Measurements from ENCODE around the gene JAKMIP1. TPM values are rescaled to one million over a fixed set of nuclear protein-coding genes. Genes with fewer than 3 reads are reported as not detected.

The JAKMIP1 gene
- total RNA-seq, 1 donor from 2014 or later = 28.9 TPM

DNA sequence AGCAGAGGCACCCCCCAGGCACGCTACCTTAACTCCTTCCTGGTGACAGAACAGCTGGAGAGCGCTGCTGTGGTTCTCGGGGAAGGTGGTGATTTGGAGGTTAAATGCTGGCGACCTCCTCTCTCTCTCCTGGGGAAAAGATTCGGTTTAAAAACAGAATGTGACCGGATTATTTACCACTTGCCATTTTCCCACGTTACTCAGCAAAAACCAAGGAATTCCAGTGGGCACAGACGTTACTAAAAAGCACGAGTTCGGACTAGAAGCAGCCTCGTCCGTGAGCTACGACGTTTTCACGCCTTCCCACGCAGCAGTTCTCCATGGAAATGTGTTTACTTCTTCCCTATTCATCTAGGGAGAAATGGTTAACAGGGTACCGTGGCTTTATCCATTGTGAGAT is 149.8 kb downstream of the JAKMIP1 start:
- no peak for FAIRE-seq
- no peak for DNase-seq (ENCODE audit: low spot score in 2 of 2)

DNA sequence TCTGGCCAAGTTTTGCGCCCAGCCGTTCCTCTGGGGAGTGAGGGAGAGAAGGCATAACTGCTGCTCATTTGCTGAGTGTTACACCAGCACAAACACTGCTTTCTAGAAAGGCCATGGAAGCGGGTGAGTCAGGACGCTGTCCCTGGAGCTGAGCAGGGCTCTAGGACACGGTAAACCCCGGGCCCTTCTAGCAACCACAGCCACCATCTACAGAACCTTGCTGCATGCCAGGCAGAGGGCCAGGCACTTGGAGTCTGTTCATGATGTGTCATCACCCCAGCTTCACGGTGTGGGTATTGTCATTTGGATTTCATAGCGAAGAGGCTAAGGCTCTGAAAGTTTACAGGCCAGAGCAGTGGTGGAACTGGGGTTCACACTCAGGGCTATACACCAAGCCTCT is 150.4 kb downstream of the JAKMIP1 start:
- FAIRE-seq = no peak
- DNase-seq (ENCODE audit: low spot score in 2 of 2) = no peak

DNA sequence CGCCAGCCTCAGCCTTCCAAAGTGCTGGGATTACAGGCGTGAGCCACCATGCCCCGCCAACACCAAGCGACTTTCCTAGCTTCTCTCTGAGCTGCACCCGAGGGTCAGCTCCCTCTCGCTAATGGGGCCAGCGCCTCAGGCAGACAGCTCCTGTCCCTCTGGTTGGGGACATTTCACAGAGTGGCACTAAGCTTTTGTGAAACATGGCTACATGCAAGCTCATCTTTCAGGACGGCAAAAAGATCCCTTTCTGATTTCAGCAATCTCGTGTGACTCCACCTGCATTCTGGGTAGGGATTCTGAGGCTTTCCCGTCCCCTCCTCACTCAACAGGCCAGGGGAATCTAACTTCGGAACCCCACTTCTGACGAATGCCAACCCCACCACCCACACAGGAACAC is 151.1 kb downstream of the JAKMIP1 start:
- DNase-seq (ENCODE audit: low spot score in 2 of 2) (no peak), FAIRE-seq (no peak)

DNA sequence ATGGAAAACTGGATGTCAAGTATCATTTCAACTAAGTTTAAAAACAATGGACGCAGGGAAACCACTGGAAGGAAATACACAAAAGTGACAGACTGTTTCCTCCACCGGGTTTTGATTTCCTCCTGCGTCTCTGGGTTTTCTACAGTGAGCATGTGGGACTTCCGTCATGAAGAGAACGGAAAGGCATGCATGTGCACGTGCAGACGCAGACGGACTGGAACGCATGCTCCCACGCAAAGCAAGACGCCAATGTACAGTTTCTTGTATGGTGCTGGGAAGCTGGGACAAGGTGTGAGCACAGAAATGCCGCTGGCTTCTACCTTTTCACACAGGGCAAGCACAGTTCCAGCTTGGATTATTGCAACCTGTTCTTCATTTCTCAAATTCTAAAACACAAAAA is 151.8 kb downstream of the JAKMIP1 start:
- DNase-seq (ENCODE audit: low spot score in 2 of 2) (no peak), FAIRE-seq (no peak)

DNA sequence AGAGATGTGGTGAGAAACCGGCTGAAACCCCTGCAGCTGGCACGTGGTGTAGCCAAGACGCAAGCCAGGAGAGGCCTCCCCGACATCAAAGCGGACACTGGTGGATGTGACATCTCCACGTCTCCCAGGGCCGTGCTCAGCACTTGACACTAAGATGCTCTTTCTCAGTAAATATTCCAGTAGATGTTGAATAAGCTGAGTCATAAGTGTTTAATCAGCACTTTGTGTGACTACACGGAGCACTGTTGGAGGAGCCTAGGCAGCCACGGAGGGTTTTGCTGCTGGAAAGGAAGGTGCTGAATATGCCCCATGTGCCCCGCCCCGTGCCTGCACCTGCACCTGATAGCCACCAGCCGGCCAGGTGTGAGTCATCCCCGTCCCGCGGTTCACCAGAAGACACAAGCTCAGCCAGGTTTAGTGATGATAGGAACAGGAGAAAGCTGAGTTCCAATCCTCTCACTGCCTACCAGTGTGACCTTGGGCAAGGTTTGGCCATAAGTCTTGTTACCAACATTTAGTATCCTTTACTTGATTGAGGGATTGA is 153.1 kb downstream of the JAKMIP1 start:
- FAIRE-seq = no peak
- no peak for DNase-seq (ENCODE audit: low spot score in 2 of 2)

DNA sequence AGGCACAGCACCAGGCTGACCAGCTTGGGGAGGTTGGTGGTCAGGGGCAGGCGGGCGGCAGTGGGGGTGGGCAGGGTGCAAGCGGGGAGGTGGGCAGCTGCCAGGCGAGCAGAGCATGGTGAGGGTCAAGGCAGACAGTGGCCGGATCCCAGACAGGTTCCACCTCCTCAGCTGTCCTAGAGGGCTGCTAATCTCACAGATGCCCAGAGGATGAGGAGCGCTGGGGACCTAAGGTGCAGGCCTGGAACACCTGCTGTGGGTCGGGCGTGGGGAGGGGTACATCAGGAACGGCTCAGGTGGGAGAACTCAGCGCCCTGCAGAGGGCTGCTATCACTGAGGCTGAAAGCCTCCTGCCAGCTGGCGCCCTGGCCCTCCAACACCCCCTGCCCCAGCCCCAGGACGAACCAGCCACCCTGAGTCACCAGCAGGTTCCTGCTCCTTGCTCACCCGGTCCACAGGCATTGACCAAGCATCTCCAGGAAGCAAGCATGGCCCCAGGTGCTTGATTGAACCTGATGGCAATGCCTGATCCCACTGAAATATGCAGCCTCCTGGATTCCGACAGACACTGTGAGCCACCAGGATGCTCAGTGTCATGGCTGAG is 153.7 kb downstream of the JAKMIP1 start:
- FAIRE-seq = no peak

DNA sequence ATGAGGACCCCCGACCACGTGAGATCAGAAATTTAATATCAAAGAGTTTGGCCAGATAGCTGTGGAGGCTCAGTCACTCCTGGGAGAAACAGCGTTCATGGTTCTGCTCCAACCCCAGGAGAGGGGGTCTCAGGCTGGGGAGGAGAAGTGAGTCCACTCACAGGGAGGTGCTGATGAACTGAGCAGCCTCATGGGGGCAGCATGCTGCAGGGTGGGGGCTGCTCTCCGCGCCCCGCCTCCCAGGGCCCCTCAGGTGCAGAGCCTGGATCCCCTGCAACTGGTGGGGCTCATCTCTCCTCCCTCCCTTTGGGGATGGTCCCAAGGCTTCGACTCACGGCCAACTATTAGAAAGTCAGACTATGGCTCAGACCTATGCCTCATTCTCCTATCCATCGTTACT is 155.5 kb downstream of the JAKMIP1 start:
- DNase-seq (ENCODE audit: low spot score in 2 of 2) (no peak), FAIRE-seq (no peak)

More for the DNA sequence above, 153.7 kb downstream of the JAKMIP1 start:
- no peak for DNase-seq (ENCODE audit: low spot score in 2 of 2)

DNA sequence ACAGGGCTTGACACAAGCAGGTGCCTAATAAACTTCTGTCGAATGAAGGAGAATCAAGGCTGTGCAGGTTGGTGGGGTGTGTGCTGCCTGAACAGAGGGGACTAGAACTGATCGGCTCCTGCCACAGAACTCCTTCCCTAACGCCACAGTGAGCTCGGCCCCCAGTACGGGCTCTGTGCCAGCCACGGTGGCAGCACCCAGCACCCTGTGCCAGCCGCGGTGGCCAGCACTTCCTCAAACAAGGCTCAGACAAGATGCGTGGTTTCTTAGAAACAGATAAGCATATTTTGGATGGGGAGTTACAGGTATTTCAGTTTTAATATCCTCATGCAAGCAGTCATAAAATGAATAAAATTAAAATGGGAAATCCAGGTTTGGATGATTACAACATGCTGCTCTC is 156.1 kb downstream of the JAKMIP1 start:
- FAIRE-seq (no peak), DNase-seq (ENCODE audit: low spot score in 2 of 2) (no peak)

DNA sequence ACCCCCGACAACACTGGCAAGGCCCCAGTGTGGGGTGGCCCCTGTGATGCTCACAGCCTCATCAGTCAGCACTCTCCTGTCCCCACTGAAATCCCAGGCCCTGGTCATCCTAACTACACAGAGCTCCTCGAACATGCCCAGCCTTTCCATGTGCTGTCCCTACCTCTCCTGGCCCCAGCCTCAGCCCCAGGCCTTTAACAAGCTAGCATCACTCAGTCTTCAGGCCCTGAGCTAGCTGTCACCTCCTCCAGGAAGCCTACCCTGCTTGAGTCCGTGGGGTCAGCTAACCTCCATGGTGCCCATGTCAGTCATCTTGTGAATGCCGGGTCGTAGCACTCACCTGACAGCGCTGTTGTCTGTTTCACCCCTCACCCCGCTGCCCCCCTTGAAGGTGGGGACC is 156.5 kb downstream of the JAKMIP1 start:
- FAIRE-seq = no peak
- no peak for DNase-seq (ENCODE audit: low spot score in 2 of 2)

DNA sequence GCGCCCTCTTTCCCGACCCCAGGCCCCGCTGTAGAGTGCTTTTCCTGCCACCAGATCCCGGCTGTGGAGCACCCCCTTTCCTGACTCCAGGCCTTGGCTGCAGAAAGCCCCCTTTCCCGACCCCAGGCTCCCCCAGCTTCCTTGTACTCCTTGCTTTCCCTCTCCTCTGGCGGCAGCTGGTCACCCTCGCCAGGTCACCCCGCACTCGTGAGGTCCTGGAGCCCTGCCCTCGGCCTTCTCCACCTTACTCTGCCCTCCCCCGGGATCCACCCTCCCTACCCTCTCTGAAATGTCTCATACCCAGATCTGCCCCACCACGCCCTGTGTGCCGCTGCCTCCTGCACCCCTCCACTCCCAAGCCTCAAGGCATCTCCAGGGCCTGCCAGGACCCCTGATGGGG is 157.2 kb downstream of the JAKMIP1 start:
- no peak for FAIRE-seq
- DNase-seq (ENCODE audit: low spot score in 2 of 2) = no peak

DNA sequence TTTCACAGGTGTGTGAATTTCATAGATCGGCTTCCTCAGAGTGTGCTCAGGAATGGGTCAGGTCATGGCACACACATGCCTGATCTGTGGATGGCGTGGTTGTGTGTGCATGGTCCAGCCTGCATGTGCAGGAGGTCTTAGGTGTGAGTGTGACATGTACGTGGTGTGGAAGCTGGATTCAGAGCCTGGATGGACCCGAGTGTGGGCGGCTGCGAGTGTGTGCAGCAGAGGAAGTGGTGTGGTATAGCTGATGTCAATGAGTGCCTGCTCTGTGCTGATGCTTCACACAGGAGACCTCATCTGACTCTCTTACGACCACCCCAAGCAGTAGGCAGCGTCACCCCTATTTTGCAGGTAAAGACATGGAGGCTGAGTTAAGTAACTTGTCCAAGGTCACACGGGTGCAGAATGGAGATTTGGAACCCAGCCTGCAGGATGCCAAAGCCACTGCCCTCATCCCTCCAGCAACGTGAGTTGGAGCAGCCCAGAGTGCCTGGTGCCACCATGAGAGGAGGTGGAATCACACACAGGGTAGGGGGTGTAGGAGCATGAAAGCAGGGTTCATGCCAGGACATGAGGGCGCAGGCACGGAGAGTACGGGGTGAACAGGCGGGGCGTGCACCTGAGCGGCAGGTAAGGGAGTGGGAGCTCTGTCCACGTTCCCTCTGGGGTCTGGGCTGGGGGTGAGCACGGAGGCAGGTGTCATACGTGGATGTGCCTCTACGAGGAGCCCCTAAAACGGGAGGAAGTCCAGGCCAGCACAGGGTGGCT is 157.9 kb downstream of the JAKMIP1 start:
- FAIRE-seq = no peak

DNA sequence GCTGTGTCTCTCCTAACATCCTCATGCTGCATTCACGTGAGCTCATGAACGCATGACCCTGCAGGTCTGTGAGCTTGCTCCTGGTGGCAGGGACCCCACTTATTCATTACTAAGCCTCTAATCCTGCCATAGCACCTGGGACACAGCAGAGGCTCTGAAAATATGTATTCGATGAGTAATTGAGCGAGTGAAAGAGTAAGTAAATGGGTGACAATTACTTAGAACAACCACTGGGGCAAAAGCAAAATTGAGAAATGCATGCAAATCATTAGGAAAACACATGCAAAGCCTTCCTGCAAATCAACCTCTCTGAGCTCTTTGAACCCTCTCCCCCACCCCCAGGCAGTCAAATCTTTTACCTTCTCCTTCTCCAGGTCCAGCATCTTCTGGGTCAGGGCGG is 158.5 kb downstream of the JAKMIP1 start:
- FAIRE-seq = no peak
- DNase-seq (ENCODE audit: low spot score in 2 of 2) = no peak

More for the DNA sequence above, 157.9 kb downstream of the JAKMIP1 start:
- DNase-seq (ENCODE audit: low spot score in 2 of 2) = no peak

DNA sequence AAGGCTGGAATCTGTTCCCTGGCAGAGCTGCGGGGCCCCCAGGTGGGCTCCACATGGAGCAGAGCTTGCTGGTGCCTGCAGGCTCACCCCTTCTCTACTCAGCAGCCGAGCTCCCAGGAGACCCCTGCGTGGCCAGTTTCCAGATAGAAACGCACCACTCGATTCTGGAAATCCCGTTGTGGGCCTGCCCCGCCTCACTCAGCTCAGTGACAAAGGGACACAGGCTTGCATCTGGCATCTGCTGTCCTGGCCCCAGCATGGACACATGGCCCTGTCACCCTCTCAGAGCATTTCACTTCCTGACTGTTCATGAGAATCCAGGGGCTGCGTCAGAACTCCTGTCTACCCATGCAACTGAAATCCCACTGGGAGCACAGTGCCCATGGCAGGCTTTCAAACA is 161.6 kb downstream of the JAKMIP1 start:
- no peak for FAIRE-seq
- no peak for DNase-seq (ENCODE audit: low spot score in 2 of 2)

DNA sequence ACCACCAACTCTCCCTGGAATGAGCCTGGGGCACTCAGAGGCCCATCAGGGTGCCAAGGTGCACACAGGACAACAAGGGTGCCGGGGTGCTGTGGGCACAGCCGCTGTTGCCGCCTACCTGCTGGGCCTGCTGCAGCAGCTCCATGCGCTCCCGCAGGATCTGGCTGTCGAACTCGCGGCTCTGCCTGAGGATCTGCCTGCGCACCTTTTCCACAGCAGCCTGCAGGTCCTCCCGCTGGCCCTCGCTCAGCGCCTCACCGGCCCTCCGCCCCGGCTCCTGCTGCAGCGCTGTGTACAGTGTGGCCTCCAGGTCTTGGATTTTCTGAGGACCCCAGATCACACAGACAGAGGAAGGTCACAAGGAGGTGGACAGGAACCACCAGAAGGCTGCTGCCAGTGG is 164.6 kb downstream of the JAKMIP1 start:
- DNase-seq (ENCODE audit: low spot score in 2 of 2) (no peak), FAIRE-seq (no peak)

DNA sequence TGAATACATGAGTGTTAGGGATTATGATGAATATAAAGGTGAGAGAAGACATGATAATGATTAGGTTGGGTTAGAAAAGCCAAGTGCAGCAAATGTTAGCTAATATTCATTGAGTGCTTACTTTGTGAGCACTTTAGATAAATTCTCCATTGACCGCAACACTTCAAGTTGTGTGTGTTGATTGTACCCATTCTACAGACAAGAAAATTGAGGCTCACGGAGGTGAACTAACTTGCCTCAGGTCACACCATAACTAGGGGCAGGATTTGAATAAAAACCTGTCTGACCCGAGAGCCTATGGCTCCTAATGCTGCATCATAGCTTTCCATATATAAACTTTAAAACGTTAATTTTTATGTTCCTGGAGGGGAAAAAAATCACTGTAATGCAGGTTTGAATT is 167.0 kb downstream of the JAKMIP1 start:
- FAIRE-seq (no peak), DNase-seq (ENCODE audit: low spot score in 2 of 2) (no peak)

DNA sequence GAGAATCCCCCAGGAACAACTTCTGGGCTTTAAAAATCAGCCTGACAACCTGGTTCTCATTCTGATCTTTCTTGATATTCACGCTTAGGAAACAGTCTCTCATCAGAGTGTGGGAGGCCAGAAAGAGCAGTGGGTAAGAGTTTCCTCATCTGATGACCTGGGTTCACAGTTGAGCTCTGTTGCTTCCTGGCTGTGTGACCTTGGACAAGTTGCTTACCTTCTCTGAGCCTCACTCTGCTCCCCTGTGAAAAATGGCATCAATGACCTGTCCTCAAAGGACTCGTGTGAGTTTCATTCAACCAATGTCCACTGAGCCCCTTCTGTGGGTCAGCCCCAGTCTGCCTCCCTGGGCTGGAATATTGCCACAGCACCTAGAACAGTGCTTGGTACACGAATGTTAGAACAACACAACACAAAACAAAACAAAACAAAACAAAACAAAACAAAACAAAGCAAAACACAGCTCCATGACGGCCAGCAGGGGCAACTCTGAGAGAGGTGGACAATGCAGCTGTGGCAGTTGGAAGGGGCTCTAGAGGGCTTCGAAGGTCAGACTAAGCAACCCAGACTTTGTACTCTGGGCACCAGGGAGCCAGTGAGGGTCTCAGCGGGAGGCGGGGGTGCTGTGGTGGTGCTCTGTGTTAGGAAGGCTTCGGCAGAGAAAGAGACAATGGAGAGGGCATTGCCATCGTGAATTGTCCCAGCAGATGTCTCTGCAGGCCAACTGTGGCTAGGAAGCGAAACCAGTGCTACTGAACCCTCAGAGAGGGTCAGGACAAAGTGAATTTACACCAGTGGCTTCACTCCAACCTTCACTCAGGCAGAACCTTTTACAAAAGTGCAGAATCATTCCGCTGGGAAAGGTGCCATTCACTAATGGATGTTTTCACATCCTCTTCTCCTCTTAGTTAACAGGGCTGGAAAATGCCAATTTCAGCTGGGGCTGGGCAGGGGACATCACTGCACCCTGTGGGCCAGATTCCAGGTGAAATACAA is 167.8 kb downstream of the JAKMIP1 start:
- FAIRE-seq (no peak), DNase-seq (ENCODE audit: low spot score in 2 of 2) (peak; percentile 41 to 64)

DNA sequence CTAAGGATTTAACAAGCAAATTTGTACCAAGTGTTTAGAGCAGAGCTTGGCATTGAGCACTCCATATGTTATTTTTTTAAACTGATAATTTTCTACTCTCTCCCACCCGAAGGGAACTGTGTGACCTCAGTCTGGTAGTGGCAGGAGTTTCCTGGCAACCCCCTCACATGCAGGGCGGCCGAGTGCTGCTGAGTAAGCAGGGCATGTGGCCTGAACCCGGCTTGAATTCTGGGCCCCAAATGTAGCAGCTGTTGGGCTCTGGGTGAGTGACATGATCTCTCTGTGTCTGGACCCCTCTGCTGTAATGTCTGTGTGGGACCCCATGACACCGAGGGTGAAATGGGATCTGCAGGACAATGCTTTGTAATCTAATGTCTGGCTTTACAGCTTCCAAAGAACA is 168.5 kb downstream of the JAKMIP1 start:
- FAIRE-seq (no peak), DNase-seq (ENCODE audit: low spot score in 2 of 2) (no peak)

DNA sequence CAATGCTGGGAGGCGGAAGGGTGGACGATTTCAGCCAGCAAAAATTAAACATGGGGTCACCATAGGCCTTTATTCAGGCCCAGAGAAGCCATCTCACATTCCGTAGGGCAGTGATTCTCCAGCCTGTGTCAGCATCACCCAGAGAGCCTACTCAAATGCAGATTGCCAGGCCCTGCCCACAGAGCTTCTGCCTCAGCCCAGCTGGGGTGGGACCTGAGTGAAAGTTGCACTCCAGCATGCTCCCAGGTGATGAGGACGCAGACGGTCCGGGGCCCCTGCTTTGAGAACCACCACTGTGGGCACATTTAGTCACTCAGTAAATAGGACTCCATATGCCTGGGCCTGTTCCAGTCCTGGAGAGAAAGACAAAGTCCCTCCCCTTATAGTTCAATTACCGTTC is 169.7 kb downstream of the JAKMIP1 start:
- DNase-seq (ENCODE audit: low spot score in 2 of 2) (no peak), FAIRE-seq (no peak)

DNA sequence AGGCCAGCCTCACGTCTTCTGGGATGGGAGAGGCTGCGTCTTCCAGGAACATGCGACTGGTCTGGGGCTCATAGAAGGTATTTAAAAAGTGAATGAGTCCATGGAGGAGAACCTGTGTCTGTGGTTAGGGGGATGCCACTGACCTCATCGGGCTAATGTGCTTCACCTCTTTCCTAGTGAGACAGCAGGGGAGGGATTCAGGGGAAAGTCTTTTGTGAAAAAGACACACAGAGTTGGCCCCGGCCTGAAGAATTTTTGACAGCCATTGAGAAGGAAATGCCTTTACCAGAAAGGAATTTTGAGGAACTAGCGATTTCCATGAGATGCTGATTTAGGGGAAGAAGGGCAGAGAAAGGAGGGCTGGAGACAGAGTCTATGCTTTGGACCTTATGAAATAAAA is 171.1 kb downstream of the JAKMIP1 start:
- no peak for FAIRE-seq
- no peak for DNase-seq (ENCODE audit: low spot score in 2 of 2)

DNA sequence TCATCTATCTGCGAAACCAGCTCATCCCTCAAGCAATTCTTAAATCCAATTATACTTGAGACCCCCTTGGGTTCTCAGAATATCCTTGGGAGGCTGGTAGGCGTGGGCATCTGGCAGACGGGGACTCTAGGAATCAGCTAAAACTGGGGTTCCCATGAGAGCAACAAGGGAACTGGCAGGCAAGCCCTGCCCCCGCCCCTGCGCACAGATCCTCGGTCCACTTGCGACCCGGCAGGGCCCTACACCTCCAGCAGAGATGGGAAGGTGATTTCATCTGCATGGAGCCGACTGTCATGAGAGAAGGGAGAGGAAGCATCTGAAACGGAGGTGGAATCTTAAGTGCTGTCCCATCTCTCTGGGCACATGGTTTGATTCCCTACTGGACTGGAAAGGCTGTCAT is 172.2 kb downstream of the JAKMIP1 start:
- FAIRE-seq = no peak
- DNase-seq (ENCODE audit: low spot score in 2 of 2) = no peak

DNA sequence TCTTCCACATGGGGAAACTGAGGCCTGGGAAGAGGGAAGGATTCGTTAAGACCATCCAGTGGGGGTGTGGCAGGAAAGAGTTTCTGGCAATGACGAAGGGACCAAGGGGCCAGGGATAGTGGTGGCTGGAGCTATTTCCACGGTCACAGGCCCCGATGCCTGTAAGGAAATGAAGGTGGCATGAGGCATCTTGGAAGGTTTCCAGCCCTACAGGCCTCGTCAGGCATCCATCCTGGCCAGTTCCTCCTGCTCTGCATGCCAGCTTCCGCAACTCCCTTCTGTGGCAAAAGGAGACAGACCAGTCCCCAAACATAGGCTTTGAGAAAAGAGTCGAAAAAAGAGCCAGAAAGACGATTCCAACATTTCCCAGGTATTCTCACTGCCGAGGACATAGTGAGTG is 173.0 kb downstream of the JAKMIP1 start:
- no peak for DNase-seq (ENCODE audit: low spot score in 2 of 2)

More for the DNA sequence above, 173.0 kb downstream of the JAKMIP1 start:
- FAIRE-seq = no peak

All from frontal cortex (tissue), 4 donors.